Dedifferentiated amniotic fluid mesenchymal stem cell (primary cell): Measurements from ENCODE around the gene COL1A1.

Source experiments
- DNase-seq: peaks from one replicate; pipeline ENCODE4 v3.0.0-alpha.2; 2016; ENCODE audit errors: extremely low spot score

The COL1A1 gene

DNA sequence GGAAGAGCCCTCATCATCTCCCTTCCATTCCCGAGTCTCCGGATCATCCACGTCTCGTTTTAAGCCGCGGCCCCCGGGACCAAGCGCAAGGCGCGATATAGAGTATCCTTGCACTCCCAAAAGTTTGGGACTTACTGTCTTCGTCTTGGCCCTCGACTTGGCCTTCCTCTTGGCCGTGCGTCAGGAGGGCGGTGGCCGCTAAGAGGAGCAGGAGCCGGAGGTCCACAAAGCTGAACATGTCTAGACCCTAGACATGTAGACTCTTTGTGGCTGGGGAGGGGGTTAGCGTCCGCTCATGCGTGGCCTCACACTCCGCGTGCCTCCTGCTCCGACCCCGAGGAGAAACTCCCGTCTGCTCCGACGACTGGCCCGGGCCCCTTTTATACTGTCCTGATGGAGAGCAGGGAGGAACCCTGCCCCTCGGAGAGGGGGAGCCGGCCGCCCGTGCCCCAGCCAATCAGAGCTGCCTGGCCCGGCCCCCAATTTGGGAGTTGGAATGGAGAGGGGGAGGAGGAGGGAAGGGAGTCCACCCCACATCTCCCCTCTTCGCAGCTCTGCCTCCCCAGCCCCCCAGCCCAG is at the start of gene COL1A1:
Gene COL1A1 (minus strand): TSS at position 356 of the 579 bp plus-strand sequence. CDS start 118 bp downstream, at position 238.
- DNase-seq: peak; percentile 89

DNA sequence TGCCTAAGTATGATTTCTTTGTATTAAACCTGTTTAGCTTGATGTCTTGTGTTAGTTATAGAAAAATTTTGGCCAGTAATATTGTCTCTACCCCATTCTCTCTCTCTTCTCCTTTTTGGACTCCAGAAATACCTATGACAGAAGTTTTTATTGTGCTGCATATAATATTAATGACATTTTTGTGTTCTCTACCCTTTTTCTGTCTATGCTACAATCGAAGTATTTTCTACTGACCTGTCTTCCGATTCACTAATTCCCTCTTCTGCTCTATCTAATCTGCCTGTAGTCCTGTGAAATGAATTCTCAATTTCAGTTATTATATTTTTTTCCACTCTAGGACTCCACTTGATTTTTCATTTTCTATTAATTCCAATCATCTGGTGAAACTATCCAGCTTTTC is 46.8 kb upstream of the COL1A1 start:
- DNase-seq: no peak

DNA sequence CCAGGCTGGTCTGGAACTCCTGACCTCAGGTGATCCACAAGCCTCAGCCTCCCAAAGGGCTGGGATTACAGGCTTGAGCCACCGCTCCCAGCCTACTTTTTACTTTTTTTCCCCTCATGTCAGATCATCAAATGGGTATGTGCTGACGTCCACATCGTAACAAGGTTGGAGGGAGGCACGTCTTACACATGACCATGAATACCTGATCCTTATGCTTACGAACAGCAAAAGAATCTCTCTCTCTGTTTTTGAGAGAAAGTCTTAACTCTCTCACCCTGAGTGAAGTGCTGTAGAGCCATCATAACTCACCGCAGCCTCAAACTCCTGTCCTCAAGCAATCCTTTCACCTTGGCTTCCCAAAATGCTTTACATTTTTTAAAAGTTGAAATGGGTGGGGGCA is 43.3 kb upstream of the COL1A1 start:
- no peak for DNase-seq

DNA sequence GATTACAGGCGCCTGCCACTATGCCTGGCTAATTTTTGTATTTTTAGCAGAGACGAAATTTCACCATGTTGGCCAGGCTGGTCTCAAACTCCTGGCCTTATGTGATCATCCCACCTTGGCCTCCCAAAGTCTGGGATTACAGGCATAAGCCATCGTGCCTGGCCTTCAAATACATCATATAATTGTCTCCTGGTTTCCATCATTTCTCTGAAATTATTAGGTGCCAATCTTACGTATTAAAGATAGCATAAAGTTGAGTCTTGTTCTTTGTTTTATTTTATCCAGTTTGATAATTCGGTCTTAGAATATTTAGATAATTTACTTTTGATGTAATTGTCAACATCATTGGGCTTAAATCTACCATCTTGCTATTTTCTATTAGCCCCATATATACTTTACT is 40.0 kb upstream of the COL1A1 start:
- DNase-seq: no peak

DNA sequence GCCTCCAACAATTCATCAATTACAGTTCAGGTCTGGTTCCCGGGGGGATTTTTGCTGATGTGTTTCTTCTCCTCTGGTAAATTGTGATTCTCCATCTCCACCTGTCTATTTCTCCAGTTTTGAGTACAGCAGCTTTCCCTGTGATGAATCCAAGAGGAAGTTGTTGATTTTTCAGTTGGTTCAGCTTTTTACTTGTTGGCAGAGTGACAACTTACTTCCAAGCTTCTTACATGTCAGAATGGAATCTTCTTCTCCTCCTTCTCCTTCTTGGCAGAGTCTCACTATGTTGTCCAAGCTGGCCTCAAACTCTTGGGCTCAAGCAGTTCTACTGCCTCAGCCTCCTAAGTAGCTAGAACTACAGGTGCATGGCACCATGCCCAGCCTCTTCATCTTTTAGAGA is 39.4 kb upstream of the COL1A1 start:
- peak; percentile 36 for DNase-seq

DNA sequence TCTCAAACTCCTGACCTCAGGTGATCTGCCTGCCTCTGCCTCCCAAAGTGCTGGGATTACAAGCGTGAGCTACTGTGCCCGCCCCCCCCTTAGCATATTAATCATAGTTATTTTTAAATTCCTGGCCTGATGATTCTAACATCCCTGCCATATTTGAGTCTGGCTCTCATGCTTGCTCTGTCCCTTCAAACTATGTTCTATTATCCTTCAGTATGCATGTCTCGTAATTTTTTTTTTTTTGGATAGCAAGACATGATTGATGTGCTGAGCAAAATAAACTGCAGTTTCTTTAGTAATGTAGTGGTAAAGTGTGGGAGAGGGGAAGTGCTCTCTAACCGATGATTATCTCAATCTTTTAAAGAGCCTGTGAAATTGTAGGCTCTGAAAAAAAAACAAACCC is 38.5 kb upstream of the COL1A1 start:
- no peak for DNase-seq

DNA sequence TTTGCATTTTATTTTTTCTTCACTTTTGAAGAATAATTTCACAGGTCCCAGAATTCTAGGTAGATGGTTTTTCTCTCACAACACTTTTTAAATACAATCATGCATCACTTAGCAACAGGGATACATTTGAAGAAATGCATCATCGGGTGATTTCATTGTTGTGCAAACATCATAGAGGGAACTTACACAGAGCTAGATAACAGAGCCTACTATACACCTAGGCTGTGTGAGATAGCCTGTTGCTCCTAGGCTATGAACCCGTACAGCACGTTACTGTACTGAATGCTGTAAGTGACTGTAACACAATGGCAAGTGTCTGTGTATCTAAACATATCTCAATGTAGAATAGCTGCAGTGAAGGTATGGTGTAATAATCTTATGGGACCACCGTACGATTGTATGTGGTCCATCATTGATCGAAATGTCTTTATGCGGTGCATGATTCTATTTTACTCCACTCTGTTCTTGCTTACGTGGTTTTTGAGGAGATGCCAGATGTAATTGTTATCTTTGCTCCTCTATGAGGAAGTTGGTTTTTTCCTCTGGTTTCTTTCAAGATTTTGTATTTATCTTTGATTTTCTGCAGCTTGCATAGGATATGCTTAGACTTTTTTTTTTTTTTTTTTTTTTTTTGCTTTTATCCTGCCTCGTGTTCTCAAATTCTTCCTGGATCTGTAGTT is 37.3 kb upstream of the COL1A1 start:
- no peak for DNase-seq

DNA sequence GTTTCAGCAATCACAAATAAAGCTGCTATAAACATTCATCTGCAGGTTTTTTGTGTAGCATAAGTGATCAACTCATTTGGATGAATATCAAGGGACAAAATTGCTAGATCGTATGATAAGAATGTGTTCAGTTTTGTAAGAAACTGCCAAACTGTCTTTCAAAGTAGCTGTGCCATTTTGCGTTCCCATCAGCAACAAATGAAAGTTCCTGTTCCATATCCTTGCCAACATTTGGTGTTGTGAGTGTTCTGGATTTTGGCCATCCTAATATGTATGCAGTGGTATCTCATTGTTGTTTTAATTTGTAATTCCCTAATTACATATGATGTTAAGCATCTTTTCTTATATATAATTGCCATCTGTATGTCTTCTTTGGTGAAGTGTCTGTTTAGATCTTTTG is 36.5 kb upstream of the COL1A1 start:
- no peak for DNase-seq

DNA sequence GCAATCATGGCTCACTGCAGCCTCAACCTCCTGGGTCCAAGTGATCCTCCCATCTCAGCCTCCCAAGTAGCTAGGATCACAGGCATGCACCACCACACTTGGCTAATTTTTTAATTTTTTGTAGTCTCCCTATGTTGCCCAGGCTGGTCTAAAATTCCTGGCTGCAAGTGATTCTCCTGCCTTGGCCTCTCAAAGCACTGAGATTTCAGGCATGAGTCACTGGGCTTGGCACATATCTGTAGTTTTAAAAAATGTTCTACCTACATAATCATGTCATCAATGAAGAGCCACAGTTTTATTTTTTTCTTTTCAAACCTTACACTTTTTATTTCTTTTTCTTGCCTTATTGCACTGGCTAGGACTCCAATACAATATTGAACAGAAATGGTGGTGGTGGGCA is 33.1 kb upstream of the COL1A1 start:
- DNase-seq: no peak

DNA sequence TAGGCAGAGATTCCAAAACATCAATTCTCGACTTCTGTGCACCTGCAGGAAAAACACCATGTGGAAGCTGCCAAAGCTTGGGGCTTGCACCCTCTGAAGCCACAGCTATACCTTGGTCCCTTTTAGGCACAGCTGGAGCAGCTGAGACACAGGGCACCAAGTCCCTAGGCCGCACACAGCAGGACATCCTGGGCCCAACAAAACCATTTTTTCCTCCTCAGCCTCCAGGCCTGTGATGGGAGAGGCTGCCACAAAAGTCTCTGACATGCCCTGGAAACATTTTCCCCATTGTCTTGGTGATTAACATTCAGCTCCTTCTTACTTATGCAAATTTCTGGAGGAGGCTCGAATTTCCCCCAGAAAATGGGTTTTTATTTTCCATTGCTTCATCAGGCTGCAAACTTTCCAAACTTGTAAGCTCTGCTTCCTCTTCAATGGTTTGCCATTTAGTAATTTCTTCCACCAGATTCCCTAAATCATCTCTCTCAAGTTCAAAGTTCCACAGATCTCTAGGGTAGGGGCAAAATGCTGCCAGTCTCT is 24.3 kb upstream of the COL1A1 start:
- DNase-seq: no peak

DNA sequence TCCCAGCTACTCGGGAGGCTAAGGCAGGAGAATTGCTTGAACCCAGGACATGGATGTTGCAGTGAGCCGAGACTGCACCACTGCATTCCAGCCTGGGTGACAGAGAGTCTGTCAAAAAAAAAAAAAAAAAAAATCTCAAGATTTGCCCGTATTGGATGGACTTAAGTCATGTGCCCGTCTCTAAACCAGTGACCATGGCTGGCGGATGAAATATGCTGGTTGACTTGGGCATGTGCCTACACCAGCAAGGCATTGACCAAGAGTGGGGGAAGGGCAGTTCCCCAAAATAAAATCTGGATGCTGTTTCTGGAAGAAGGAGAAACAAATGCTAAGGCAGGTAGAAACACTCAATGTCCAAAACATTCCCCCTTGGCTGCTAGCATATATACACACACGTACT is 21.5 kb upstream of the COL1A1 start:
- DNase-seq: no peak

DNA sequence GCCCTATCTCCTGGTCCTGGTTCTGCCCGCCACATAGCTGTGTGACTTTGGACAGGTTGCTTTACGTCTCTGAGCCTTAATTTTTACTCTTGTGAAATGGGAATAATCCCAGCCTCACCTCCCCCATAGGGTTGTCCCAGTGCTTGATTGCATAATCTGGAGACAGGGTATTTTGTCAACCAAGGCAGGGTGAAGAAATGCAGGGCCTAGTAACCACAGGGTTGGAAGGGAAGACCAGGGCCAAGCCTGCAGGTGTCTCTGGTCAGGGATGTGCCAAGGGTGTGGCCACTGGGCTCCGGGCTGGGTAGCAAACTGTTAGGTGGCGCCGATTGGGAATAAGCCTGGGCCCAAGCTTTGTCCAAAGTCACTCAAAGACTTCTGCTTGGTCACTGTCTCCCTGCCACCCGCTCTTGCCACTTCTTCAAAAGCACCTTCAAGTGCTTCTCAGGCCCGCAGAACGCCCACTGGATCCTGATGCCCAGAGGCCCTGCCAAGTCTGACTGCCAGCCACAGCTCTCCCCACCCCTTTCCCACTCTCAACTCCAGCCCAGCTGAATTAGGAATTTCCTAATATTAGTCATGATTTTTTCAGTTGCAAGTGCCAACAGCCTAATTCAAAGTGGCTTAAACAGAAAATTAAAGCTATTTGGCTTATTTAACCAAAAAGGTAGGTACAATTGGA is 20.6 kb upstream of the COL1A1 start:
- DNase-seq: peak; percentile 68

DNA sequence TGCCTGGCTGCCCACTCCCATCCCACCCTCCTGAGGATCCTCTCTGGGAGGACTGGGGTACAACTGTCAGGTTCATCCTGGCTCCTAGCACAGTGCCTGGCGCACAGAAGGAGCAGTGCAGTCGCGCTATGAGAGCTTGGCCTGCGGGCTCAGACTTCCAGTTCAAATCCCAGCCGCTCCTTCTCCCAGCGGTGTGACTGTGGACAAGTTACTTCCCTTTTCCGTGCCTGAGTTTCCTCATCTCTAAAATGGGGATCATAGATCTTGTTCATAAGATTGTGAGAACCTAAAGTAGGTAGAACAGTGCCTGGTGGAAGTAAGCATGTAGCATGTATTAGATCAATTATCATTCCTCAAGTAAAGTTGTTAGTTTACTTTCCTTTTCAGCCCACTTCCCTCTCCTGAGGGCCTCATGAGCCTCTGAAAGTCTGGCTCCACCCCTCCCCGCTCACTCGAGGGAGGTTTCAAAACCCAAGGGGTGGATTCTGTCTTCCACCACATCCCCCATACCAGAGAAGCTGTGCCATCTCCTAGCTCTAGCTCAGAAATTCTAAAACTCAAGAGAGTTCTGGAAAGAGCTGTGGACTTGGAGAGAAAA is 19.9 kb upstream of the COL1A1 start:
- peak; percentile 61 for DNase-seq

DNA sequence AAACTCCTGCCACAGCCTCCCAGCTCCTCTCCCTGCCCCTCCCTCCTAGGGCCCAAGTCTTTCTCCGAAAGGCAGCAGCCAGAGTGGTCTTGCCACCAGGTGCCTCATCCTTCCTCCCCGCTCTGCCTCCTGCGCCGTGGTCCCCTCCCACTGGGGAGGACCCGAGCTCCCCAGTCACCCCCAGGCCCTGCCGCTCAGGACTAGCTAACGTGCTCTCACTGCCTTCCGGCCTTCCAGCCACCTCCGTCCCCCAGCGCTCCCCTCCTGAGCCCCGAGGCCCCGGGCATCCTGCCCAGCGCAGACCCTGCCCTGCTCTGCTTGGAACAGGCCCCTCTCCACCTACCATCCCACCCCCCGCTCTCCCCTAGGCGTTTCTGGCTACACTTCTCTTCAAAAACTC is 19.4 kb upstream of the COL1A1 start:
- DNase-seq: no peak

DNA sequence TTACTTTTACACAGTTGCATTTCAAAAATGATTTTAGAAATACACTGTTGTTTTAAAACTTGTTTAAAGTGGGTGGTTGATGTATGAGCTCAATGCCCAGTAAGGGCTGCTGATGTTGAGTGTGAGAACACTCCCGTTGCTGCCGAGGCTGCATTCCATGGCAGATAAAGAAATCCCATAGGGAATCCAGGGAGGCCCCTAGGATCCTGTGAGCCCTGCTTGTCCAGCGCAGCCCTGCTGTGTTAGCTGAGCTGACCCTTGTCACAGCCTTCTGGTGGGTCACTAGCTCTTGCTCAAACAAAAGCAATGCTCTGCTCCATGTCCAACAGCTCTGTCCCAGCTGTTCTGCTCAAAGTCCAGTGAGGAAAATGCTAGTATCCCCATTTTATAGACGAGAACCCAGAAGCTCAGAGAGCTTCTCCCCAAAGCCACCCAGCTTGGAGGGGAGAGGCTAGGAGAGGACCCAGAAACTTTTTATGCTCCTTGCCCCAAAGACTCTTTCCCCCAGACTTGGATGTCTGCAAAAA is 18.6 kb upstream of the COL1A1 start:
- peak; percentile 64 for DNase-seq

DNA sequence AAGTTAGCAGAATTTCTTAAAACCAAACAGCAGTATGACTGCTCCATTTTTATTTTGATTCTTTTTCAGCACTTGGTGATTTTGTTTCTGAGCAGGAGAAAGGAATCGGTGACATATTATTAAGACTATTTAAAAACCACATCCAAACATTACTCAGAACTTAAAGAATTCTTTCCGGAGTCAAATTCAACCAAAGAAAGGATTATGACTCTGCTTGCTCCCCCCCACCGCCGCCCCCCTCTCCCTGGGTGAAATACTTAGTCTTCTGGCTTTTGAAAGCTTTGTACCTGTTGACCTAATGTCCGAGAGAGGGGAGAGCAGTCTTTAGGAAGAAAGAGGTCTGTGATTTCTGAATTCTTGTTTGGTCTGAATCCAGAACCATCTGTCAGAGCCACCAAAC is 17.9 kb upstream of the COL1A1 start:
- DNase-seq: peak; percentile 88

DNA sequence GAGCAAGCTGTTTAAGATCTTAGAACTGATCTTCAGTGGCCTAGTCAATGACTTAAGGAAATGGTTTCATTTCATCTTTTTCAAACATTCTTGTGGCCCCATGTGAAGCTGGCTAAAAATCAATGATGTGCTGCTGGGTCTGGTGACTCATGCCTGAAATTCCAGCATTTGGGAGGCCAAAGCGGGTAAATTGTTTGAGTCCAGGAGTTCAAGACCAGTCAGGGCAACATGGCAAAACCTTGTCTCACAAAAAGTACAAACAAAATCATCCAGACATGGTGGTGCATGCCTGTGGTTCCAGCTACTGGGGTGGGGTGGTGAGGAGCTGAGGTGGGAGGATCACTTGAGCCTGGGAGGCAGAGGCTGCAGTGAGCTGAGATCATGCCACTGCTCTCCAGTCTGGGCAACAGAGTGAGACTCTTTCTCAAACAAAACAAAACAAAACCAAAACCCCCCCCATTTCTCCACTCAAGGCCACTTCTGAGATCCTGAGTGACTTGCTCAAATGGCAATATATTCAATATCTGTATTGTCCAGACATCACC is 17.4 kb upstream of the COL1A1 start:
- DNase-seq: peak; percentile 82

DNA sequence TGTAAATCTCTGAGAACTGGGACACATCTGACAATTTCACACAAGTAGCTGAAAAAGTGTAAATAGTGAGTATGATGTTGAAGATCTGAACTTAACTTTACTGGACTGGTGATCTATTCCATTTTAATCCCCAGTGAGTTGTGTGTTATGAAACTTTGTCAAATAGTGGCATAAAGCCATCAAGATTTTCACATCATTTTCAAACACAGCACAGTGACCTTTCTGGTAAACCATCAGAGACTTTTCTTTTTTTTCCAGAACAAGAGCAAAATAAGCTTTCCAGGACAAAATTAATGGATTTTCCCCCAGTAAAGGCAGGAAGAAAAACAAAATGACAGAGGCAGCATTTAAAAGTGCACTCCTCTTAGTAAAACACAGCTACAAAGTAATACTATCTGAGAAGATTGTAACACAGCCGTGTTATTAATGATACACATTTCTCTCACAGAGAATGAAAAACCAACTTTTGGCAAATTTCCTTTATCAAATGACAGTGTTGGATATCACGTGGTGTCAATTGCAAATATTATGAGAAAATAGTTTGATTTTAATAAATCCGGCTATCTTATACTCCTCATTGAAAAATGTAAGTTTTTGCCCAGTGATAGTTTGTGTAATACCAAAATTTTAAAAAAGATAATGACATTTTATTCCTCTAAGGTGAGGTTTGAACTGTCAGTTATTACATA is 16.8 kb upstream of the COL1A1 start:
- DNase-seq: no peak

DNA sequence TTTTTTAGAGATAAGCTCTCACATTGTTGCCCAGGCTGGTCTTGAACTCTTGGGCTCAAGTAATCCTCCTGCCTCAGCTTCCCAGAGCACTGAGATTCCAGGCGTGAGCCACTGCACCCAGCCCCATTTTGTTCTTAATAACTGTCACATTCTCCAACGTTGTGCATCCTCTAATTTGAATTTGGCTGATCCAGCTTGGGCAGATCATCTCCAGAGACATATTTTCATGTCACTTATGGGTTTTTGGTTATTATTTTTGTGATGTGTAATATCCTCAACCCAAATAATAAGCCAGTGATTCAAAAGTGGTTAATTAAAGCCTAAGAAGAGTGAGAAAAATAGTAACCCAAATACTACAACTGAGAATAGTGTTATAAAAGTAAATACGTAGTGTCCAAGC is 16.2 kb upstream of the COL1A1 start:
- no peak for DNase-seq

DNA sequence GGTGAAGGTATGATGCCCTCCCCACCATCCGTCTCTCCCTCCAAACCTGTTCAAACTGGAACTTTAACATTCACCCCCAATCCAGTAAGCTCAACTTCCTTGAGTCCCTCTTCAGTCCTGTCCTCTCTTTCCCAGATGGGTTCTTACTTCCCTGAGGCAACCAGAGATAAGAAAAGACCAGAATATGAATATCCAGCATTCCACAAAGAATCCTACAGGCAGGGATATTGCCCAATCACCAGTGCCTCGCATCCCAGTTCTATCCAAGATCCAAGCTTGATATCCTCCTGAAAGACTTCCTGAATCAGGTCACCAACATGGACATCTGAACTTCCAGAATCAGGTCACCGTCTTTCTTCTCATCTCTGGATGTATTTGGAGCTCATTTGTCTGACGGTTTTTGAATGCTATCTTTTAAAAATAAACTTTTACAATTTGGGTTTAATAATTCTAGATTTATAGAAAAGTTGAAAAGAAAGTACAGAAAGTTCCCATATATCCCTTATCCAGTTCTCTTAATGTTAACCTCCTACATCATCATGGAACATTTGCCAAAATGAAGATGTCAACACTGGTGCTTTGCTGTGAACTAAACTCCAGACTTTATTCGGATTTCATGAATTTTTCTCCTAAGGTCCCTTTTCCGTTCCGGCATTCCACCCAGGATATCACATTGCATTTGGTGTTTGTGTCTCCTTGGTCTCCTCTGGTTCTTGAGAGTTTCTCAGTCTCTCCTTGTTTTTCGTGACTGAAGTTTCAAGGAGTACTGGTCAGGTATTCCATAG is 13.7 kb upstream of the COL1A1 start:
- peak; percentile 14 for DNase-seq
